ENCODE results near the gene ETV2.

GRCh38 chr19:35673121-35673804 is 31.7 kb downstream of the ETV2 start:
- TF ChIP-seq EZH2 (IDR thresholded peaks at IDR 0.05; ENCODE audit: insufficient read depth, poor library complexity, severe bottlenecking) (no peak), EZH2phosphoT487 (IDR thresholded peaks at IDR 0.05; ENCODE audit: insufficient read depth, low read depth) (no peak)

Measured in GM23248 (cell line).